AG10803 (cell line): ENCODE measurements around the gene DIP2A.

Source experiments
- DNase-seq: peaks from one replicate; pipeline ENCODE4 v3.0.0; 2010; ENCODE audit warnings: low read depth
- H3K4me3 ChIP-seq: 2 replicates; pipeline ENCODE4 v1.5.1; 2011; ENCODE audit warnings: mild to moderate bottlenecking, low read length, control low read depth
- CTCF ChIP-seq: conservative IDR thresholded peaks from 2 replicates; pipeline ENCODE4 v1.5.1; 2011; ENCODE audit warnings: mild to moderate bottlenecking, low read length, control low read depth, inconsistent platforms

The DIP2A gene

GRCh38 chr21:46540087-46540710 lies 81.5 kb downstream of the DIP2A start:
- no peak overlapping the region for H3K4me3 ChIP-seq
- DNase-seq: no peak
- no peak for TF ChIP-seq CTCF

- no peak for DNase-seq
- no peak for TF ChIP-seq CTCF
- no peak overlapping the region for H3K4me3 ChIP-seq
Measured at GRCh38 chr21:46542588-46543124, 84.0 kb downstream of the DIP2A start.

- no peak for DNase-seq
- H3K4me3 ChIP-seq: no peak overlapping the region
- TF ChIP-seq CTCF: no peak
Measured at GRCh38 chr21:46543306-46543705, 84.6 kb downstream of the DIP2A start.

GRCh38 chr21:46544003-46544402 lies 85.3 kb downstream of the DIP2A start:
- no peak overlapping the region for H3K4me3 ChIP-seq
- no peak for DNase-seq
- no peak for TF ChIP-seq CTCF

- DNase-seq: no peak
- H3K4me3 ChIP-seq: no peak overlapping the region
- no peak for TF ChIP-seq CTCF
Measured at GRCh38 chr21:46544824-46545223, 86.1 kb downstream of the DIP2A start.

- DNase-seq: no peak
- TF ChIP-seq CTCF: no peak
Measured at GRCh38 chr21:46545363-46545762, 86.7 kb downstream of the DIP2A start.

GRCh38 chr21:46545911-46546310 lies 87.2 kb downstream of the DIP2A start:
- DNase-seq: no peak
- no peak for TF ChIP-seq CTCF
- H3K4me3 ChIP-seq: no peak overlapping the region

More at GRCh38 chr21:46545363-46545762, 86.7 kb downstream of the DIP2A start:
- no peak overlapping the region for H3K4me3 ChIP-seq
